NCI-H446 (cell line): Measurements from ENCODE around the gene CTAG1A.
"Not testable (repeated sequence)": the region's sequence is repeated elsewhere in the genome, so short reads cannot be mapped to it uniquely, and the experiment has no call there.

Experiments used
- DNase-seq, 2 experiments: peaks; one replicate each; lab custom pipeline; 2025; lab: John Stamatoyannopoulos, UW

CTAG1A gene

DNA sequence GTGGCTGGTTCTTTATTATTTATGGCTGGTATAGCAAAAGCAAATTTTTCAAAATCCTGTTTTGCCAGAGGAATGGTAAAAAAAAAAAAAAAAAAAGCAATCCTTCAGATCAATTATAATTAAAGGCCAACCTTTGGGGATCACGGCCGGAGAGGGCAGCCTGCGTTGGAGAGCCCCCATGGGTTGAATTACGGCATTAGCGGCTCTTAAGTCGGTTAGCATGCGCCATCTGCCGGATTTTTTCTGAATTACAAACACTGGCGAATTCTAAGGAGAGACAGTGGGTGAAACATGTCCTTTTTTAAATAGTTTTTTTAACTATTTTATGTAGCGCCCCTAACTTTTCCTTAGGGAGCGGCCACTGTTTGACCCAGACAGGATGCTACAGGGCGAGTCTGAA lies 28.7 kb downstream of the CTAG1A start:
- not testable (repeated sequence) for DNase-seq

DNA sequence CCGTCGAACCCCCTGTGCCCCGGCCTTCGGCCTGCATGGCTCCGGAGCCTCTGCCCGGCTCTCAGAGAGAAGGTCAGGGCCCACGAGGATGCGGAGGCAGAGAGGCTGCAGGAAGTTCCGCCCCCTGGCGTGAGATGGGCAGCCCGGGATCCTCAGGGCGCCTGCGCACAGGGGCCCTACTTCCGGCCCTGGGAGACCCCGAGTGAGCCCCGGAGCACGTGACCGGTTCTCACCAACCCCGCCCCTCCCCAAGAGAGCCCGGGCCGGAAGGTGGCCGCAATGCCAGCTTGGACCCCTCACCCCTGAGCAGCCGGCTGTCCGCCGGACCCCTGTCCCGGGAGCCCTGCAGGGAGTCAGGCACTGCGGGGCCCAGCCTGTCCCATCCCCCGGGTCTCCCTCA lies 34.2 kb downstream of the CTAG1A start, which contains the start of gene CTAG1B:
Gene CTAG1B (minus strand): TSS at position 101 of the 400 bp plus-strand sequence. CDS start 64 bp downstream, at position 37.
- DNase-seq = not testable (repeated sequence)

DNA sequence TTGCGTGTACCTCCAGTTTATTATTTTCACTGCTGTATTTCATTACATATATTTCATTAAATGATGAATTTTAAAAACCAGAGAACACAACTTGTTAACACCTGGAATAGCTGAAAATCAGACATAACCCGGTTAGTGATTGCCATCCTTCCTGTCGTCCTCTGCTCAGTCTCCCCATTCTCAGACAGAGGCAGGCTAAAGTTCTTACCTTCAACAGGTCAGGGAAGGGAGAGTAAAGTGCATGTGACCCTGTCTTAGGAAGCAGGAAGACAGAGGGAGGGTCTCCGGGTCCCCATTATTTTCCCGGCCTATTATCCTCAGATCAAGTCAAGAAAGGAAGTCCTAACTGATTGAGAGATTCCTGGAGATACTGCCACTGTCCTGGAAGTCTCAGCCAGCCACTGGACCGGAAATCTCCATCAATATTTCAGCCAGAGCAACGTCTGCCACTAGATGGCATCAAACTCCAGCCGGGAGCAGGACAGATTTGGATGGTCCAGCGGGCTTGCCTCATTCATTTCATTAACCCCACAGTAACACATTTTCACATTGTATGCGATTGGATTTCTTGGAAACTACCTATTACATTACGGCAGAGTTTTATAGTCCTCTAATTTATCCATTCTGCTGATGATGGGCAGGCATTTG lies 36.0 kb downstream of the CTAG1A start:
- DNase-seq = not testable (repeated sequence)

DNA sequence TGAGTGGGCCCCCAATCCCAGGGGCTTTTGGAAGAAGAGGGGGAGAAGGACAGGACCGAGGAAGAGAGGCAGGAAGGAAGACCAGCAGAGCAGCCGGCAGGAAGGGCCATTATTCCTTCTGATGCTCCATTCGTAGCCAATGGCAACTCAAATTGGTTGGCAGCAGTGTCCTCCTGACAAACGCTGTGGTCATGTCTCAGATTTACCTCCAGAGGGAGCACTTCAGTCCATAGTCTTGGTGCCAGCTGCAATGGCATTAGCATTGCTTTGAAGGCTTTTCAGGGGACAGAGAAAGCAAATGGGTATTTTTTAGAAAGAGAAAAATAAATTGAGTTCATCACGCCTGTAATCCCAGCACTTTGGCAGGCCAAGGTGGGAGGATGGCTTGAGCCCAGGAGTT lies 44.0 kb downstream of the CTAG1A start:
- not testable (repeated sequence) for DNase-seq

DNA sequence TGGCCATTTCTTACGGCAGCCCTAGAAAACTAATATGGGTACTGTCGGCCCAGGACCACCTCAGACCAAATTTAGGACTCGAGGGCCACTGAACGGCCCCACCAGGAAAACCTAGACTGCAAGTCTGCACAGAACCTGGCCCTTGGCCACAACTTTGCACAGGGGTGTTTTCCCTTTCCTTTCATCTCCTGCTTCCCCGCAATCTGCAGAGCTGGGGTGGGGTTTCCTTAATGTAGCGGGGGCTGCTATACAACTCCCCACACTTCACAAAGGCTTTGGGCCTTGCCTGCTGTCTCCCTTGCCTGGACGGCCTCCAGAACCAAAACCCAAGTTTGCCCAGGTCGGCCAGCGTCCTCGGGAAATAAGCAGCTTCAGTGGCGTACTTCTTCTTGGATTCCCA lies 46.0 kb downstream of the CTAG1A start:
- not testable (repeated sequence) for DNase-seq

DNA sequence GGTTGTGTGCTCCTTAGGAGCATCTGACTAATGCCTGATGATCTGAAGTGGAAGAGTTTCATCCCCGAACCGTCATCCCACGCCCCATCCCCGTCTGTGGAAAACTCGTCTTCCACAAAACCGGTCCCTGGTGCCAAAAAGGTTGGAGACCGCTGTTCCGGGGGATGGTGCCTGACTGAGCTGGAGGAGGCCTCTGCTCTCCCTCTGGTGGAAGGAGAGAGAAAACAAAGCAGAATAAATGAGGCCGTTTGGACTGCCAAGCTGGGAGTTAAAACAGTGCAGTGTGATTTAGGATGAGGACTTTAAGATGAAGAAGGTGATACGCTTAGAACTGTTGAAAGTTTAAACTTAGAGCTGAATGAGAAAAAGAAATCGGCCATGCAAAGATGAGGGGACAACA lies 48.7 kb downstream of the CTAG1A start:
- not testable (repeated sequence) for DNase-seq
